Upper lobe of left lung (tissue), 4 donors: ENCODE data around the gene LCOR.

ENCODE experiments used
- CTCF ChIP-seq, 6 experiments: fragments of 450-650 bp in 4 of 6; fragments of 200-600 bp in 2 of 6; sonication (generic) in 2 of 6; IDR thresholded peaks; one replicate each; pipeline ENCODE4 v1.5.1; 2016 to 2019; ENCODE audit warnings: antibody characterized with exemption in 6 of 6
- POLR2A ChIP-seq, 4 donors: fragments of 450-650 bp; IDR thresholded peaks; one replicate each; pipeline ENCODE4 v1.5.1; 2016 to 2017; ENCODE audit warnings: antibody characterized with exemption in 4 of 4, mild to moderate bottlenecking in 2 of 4

- TF ChIP-seq CTCF (IDR thresholded peaks at IDR 0.05), result no peak
- no peak for TF ChIP-seq POLR2A (IDR thresholded peaks at IDR 0.05)
These were observed 198.8 kb downstream of the LCOR start for GRCh38 chr10:97030894-97031293.
